H1 (cell line): ENCODE measurements around the gene RTEL1. TPM values are rescaled to one million over a fixed set of nuclear protein-coding genes. Genes with fewer than 3 reads are reported as not detected.
"Not testable (repeated sequence)": the region's sequence is repeated elsewhere in the genome, so short reads cannot be mapped to it uniquely, and the experiment has no call there.

Experiments
- CTCF ChIA-PET: fragments of 300-600 bp; sonication (Branson Sonifier 250); formaldehyde crosslinking; loops from one replicate; lab custom pipeline; 2021; ENCODE audit not compliant: partially characterized antibody; lab: Charles Lee
- POLR2A ChIA-PET: fragments of 300-600 bp; sonication (Branson Sonifier 250); formaldehyde crosslinking; loops from one replicate; lab custom pipeline; 2021; ENCODE audit warnings: inconsistent platforms; ENCODE audit not compliant: partially characterized antibody; lab: Charles Lee
- DNase-seq, 2 experiments: peaks; one replicate each; pipeline versions ENCODE4 v3.0.0 to v3.0.0-alpha.2; 2010 to 2022; ENCODE audit warnings: low spot score in 2 of 2, low read depth in 1 of 2, mixed read lengths in 1 of 2
- FAIRE-seq: peaks from 2 replicates; lab custom pipeline; 2011; peaks lifted over from hg19 to GRCh38; lab: Jason Lieb, UNC
- H2AFZ ChIP-seq: 2 replicates; pipeline ENCODE4 v1.8.1; 2012; ENCODE audit warnings: low read length, inconsistent platforms
- H2AK5ac ChIP-seq: 2 replicates; pipeline ENCODE4 v1.6.1; 2013; ENCODE audit warnings: low read depth, low read length
- H2BK120ac ChIP-seq: replicated peaks from 2 replicates; pipeline ENCODE3; 2013; ENCODE audit warnings: low read depth, low read length, inconsistent platforms
- H2BK12ac ChIP-seq: 2 replicates; pipeline ENCODE4 v1.6.1; 2013; ENCODE audit warnings: low read depth, low read length
- H2BK15ac ChIP-seq: 2 replicates; pipeline ENCODE4 v1.6.1; 2013; ENCODE audit warnings: low read length
- H2BK20ac ChIP-seq: 2 replicates; pipeline ENCODE4 v1.6.1; 2013; ENCODE audit warnings: low read length
- H2BK5ac ChIP-seq: 2 replicates; pipeline ENCODE4 v1.6.1; 2013; ENCODE audit warnings: low read depth, low read length
- H3K14ac ChIP-seq: 2 replicates; pipeline ENCODE4 v1.6.1; 2013; ENCODE audit warnings: inconsistent platforms; ENCODE audit not compliant: insufficient read length
- H3K18ac ChIP-seq: 2 replicates; pipeline ENCODE4 v1.6.1; 2013; ENCODE audit warnings: low read length; ENCODE audit errors: extremely low read depth
- H3K23ac ChIP-seq: 2 replicates; pipeline ENCODE4 v1.6.1; 2013; ENCODE audit warnings: inconsistent platforms; ENCODE audit not compliant: insufficient read length
- H3K23me2 ChIP-seq: 2 replicates; pipeline ENCODE4 v1.6.1; 2013; ENCODE audit warnings: low read depth, low read length
- H3K27ac ChIP-seq: 2 replicates; pipeline ENCODE4 v1.6.1; 2011; ENCODE audit warnings: low read depth, low read length, inconsistent platforms
- H3K27me3 ChIP-seq, 4 experiments: replicated peaks in 1 of 4; 1 replicate in 1 of 4; 2 replicates in 3 of 4; pipeline versions ENCODE4 v1.6.1 to v1.8.1; 2011 to 2013; ENCODE audit warnings: low read length in 3 of 4, mild to moderate bottlenecking in 3 of 4, inconsistent platforms in 2 of 4, mixed read lengths in 2 of 4, moderate library complexity in 1 of 4; ENCODE audit not compliant: control insufficient read depth in 3 of 4, insufficient read depth in 3 of 4; ENCODE audit errors: extremely low read depth in 1 of 4
- H3K36me3 ChIP-seq, 4 experiments: 2 replicates each; pipeline versions ENCODE4 v1.6.1 to v1.8.1; 2011 to 2013; ENCODE audit warnings: mild to moderate bottlenecking in 4 of 4, low read length in 3 of 4, moderate library complexity in 2 of 4, control low read depth in 1 of 4, inconsistent platforms in 1 of 4; ENCODE audit not compliant: insufficient read depth in 4 of 4, control insufficient read depth in 2 of 4
- H3K4ac ChIP-seq: replicated peaks from 2 replicates; pipeline ENCODE3; 2013; ENCODE audit warnings: low read length, low read depth, mixed read lengths, inconsistent platforms; ENCODE audit not compliant: insufficient read length
- H3K4me1 ChIP-seq, 4 experiments: replicated peaks in 1 of 4; 1 replicate in 1 of 4; 2 replicates in 3 of 4; pipeline versions ENCODE4 v1.6.1 to v1.8.1; 2011 to 2013; ENCODE audit warnings: low read length in 3 of 4, inconsistent platforms in 2 of 4, mixed read lengths in 1 of 4; ENCODE audit not compliant: insufficient read depth in 4 of 4, control insufficient read depth in 3 of 4
- H3K4me2 ChIP-seq, 2 experiments: 2 replicates each; pipeline versions ENCODE4 v1.6.1 to v1.8.1; 2011 to 2013; ENCODE audit warnings: low read depth in 2 of 2, low read length in 2 of 2, control low read depth in 1 of 2, inconsistent platforms in 1 of 2, mild to moderate bottlenecking in 1 of 2; ENCODE audit not compliant: insufficient read depth in 1 of 2
- H3K4me3 ChIP-seq, 4 experiments: fragments of 200-600, 300-600 bp in 1 of 4; sonication (generic), shearing (Covaris generic), sonication (Bioruptor Twin) in 1 of 4; 2 replicates each; pipeline versions ENCODE4 v1.5.1 to v1.8.1; 2011 to 2016; ENCODE audit warnings: low read length in 4 of 4, low read depth in 3 of 4, control low read depth in 2 of 4, inconsistent platforms in 2 of 4, mild to moderate bottlenecking in 2 of 4, mixed read lengths in 1 of 4, moderate library complexity in 1 of 4; ENCODE audit not compliant: insufficient read depth in 2 of 4; ENCODE audit errors: extremely low read depth in 1 of 4
- H3K56ac ChIP-seq: replicated peaks from 2 replicates; pipeline ENCODE3; 2013; ENCODE audit warnings: low read depth, mild to moderate bottlenecking, mixed read lengths, low read length, inconsistent platforms; ENCODE audit not compliant: insufficient read length
- H3K79me1 ChIP-seq: 2 replicates; pipeline ENCODE4 v1.6.1; 2013; ENCODE audit warnings: low read depth, low read length, control low read depth
- H3K79me2 ChIP-seq, 2 experiments: 2 replicates each; pipeline versions ENCODE4 v1.6.1 to v1.8.1; 2012 to 2013; ENCODE audit warnings: low read length in 2 of 2, mild to moderate bottlenecking in 2 of 2, inconsistent platforms in 1 of 2; ENCODE audit not compliant: insufficient read depth in 2 of 2, control insufficient read depth in 1 of 2
- H3K9ac ChIP-seq, 4 experiments: replicated peaks in 1 of 4; 1 replicate in 1 of 4; 2 replicates in 3 of 4; pipeline versions ENCODE4 v1.6.1 to v1.8.1; 2011 to 2013; ENCODE audit warnings: low read depth in 3 of 4, low read length in 3 of 4, control low read depth in 2 of 4, mild to moderate bottlenecking in 2 of 4, moderate library complexity in 2 of 4, inconsistent platforms in 1 of 4; ENCODE audit errors: extremely low read depth in 1 of 4
- H3K9me3 ChIP-seq, 2 experiments: 2 replicates each; pipeline versions ENCODE4 v1.6.1 to v1.8.1; 2012 to 2013; ENCODE audit warnings: mild to moderate bottlenecking in 2 of 2, moderate library complexity in 2 of 2, control low read depth in 1 of 2, inconsistent platforms in 1 of 2, low read depth in 1 of 2, low read length in 1 of 2, mixed read lengths in 1 of 2; ENCODE audit not compliant: insufficient read depth in 2 of 2
- H4K20me1 ChIP-seq, 2 experiments: replicated peaks in 1 of 2; 2 replicates each; pipeline versions ENCODE3 to v1.8.1; 2011 to 2013; ENCODE audit warnings: inconsistent platforms in 2 of 2, low read length in 2 of 2, mild to moderate bottlenecking in 1 of 2; ENCODE audit not compliant: insufficient read depth in 2 of 2, control insufficient read depth in 1 of 2
- H4K5ac ChIP-seq: 2 replicates; pipeline ENCODE4 v1.6.1; 2013; ENCODE audit warnings: low read length, low read depth, mixed read lengths, inconsistent platforms; ENCODE audit not compliant: insufficient read length
- H4K8ac ChIP-seq: 2 replicates; pipeline ENCODE4 v1.8.0; 2013; ENCODE audit warnings: mild to moderate bottlenecking, moderate library complexity, low read length, inconsistent platforms; ENCODE audit not compliant: insufficient read depth; ENCODE audit errors: extremely low read depth
- H4K91ac ChIP-seq: replicated peaks from 2 replicates; pipeline ENCODE3; 2013; ENCODE audit warnings: low read length, mixed read lengths, inconsistent platforms; ENCODE audit not compliant: insufficient read length
- WGBS, 2 experiments: shearing (Covaris generic) in 1 of 2; methylation state at CpG; one replicate each; pipeline versions ENCODE4 v1.1.6 to v1.1.7; 2013 to 2015; ENCODE audit warnings: low lambda C conversion rate in 2 of 2, mixed read lengths in 2 of 2, inconsistent platforms in 1 of 2, low coverage in 1 of 2, missing lambda C conversion rate in 1 of 2; ENCODE audit not compliant: insufficient replicate concordance in 2 of 2, insufficient coverage in 1 of 2, insufficient read length in 1 of 2; ENCODE audit errors: extremely low coverage in 1 of 2, missing lambda C conversion rate in 1 of 2; 5-methylcytosine and 5-hydroxymethylcytosine counted together
- polyA plus RNA-seq, 7 experiments: library from polyadenylated mRNA; depleted of rRNA in 3 of 7; stranded (reverse) in 5 of 7; unstranded in 2 of 7; fragments of >200 nt in 5 of 7; fragments of 200-250 nt in 2 of 7; gene quantifications; 1 replicate in 5 of 7; 2 replicates in 1 of 7; 4 replicates in 1 of 7; pipeline versions ENCODE4 v1.2.1 to v1.2.3, GENCODE V29; 2011 to 2013; ENCODE audit warnings: missing spikeins in 2 of 7, mixed read lengths in 2 of 7
- total RNA-seq: library from RNA; stranded (reverse); fragmentation: NEBNext Ultra II Directional; extraction: Animal tissue kit (Norgen Biotek cat#: 25700); gene quantifications from 2 replicates; pipeline ENCODE4 v1.2.1, GENCODE V29; 2021

RTEL1 gene
- total and polyA plus RNA-seq, 2 of the 8 experiments (the other 6 are each of a cell fraction or from before 2014, with no cell fraction given): 16.2 to 37.1 TPM

DNA sequence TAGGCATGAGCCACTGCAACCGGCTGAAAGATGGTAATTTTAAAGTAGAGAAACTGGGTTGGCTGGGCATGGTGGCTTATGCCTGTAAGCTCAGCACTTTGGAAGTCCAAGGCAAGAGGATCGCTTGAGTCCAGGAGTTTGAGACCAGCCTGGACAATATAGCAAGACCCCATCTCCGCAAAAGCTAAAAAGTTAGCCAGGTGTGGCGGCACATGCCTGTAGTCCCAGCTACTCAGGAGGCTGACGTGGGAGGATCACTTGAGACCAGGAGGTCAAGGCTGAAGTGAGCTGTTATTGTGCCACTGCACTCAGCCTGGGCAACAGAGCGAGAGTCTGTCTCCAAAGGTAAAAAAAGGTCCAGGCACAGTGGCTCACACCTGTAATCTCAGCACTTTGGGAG lies 27.2 kb upstream of the RTEL1 start:
- not testable (repeated sequence) for H3K4ac ChIP-seq, H2BK12ac ChIP-seq, H3K18ac ChIP-seq, H3K4me1 ChIP-seq, H3K79me2 ChIP-seq, H4K8ac ChIP-seq, H3K36me3 ChIP-seq, H2AK5ac ChIP-seq, H3K27me3 ChIP-seq, H2BK5ac ChIP-seq, H3K4me3 ChIP-seq, H2AFZ ChIP-seq, H4K20me1 ChIP-seq, H3K79me1 ChIP-seq, H3K14ac ChIP-seq, H2BK20ac ChIP-seq, DNase-seq, H3K9ac ChIP-seq, H4K91ac ChIP-seq, FAIRE-seq, H3K9me3 ChIP-seq, H3K4me2 ChIP-seq, H4K5ac ChIP-seq, H2BK120ac ChIP-seq, H3K23ac ChIP-seq, H3K27ac ChIP-seq, H2BK15ac ChIP-seq, H3K56ac ChIP-seq, H3K23me2 ChIP-seq
- CTCF ChIA-PET: interaction anchor here (0.8 to 5.3 kb wide), 4 partner anchors 12 to 17 kb away, joined by 3 to 28 read pairs (median 4); no protein-coding TSS in a partner anchor
- WGBS, 2 experiments: 91% methylated on average over 6 of the region's 6 CpGs; no CpG with 5 or more reads in 1 of the 2 experiments
- POLR2A ChIA-PET: interaction anchor here (0.8 to 1.5 kb wide), 2 partner anchors 10 to 27 kb away, joined by 3 to 6 read pairs; partner anchors contain the start of gene RTEL1

GRCh38 chr20:63631426-63631825 lies 26.7 kb upstream of the RTEL1 start:
- not testable (repeated sequence) for H3K18ac ChIP-seq, H3K27ac ChIP-seq, H3K4ac ChIP-seq, H4K20me1 ChIP-seq, DNase-seq, H3K4me3 ChIP-seq, H3K56ac ChIP-seq, H2BK120ac ChIP-seq, H2AFZ ChIP-seq, H3K9me3 ChIP-seq, H3K79me2 ChIP-seq, H2BK20ac ChIP-seq, H3K79me1 ChIP-seq, H3K14ac ChIP-seq, H3K9ac ChIP-seq, H3K4me2 ChIP-seq, H2BK5ac ChIP-seq, H2AK5ac ChIP-seq, H2BK12ac ChIP-seq, H4K8ac ChIP-seq, H3K23me2 ChIP-seq, H4K5ac ChIP-seq, H3K4me1 ChIP-seq, H3K36me3 ChIP-seq, H4K91ac ChIP-seq, H2BK15ac ChIP-seq, H3K23ac ChIP-seq, H3K27me3 ChIP-seq, FAIRE-seq
- CTCF ChIA-PET: interaction anchor here (0.8 to 5.3 kb wide), 6 partner anchors 11 to 1678 kb away, joined by 3 to 28 read pairs (median 3); partner anchors contain the start of gene RTEL1
- POLR2A ChIA-PET: interaction anchor here (1.1 to 1.5 kb wide), 2 partner anchors 11 to 26 kb away, joined by 3 to 4 read pairs; partner anchors contain the start of gene RTEL1
- WGBS, 2 experiments: 75% methylated on average over 10 of the region's 10 CpGs; no CpG with 5 or more reads in 1 of the 2 experiments
